ENCODE measurements around the gene MAP3K2. TPM values are rescaled to one million over a fixed set of nuclear protein-coding genes. Genes with fewer than 3 reads are reported as not detected.

The MAP3K2 gene
- total RNA-seq, 1 donor: 41.6 TPM

- H3K4me3 ChIP-seq (ENCODE audit: low read depth, low read length): no peak overlapping the region
- DNase-seq (ENCODE audit: low read depth): no peak
- TF ChIP-seq CTCF (IDR thresholded peaks at IDR 0.05; ENCODE audit: insufficient read depth, low read length): no peak
Measured at GRCh38 chr2:127330753-127331152, 57.0 kb downstream of the MAP3K2 start.

GRCh38 chr2:127326289-127326945, 61.4 kb downstream of the MAP3K2 start:
- DNase-seq (ENCODE audit: low read depth): no peak
- no peak overlapping the region for H3K4me3 ChIP-seq (ENCODE audit: low read depth, low read length)
- TF ChIP-seq CTCF (IDR thresholded peaks at IDR 0.05; ENCODE audit: insufficient read depth, low read length): no peak

- no peak overlapping the region for H3K4me3 ChIP-seq (ENCODE audit: low read depth, low read length)
- peak; percentile 64 for TF ChIP-seq CTCF (IDR thresholded peaks at IDR 0.05; ENCODE audit: insufficient read depth, low read length)
- peak; percentile 80 for DNase-seq (ENCODE audit: low read depth)
Measured at GRCh38 chr2:127324635-127325034, 63.1 kb downstream of the MAP3K2 start.

- H3K4me3 ChIP-seq (ENCODE audit: low read depth, low read length): no peak overlapping the region
- no peak for TF ChIP-seq CTCF (IDR thresholded peaks at IDR 0.05; ENCODE audit: insufficient read depth, low read length)
- no peak for DNase-seq (ENCODE audit: low read depth)
Measured at GRCh38 chr2:127321303-127321702, 66.5 kb downstream of the MAP3K2 start.

- DNase-seq (ENCODE audit: low read depth): no peak
Measured at GRCh38 chr2:127320586-127321275, 67.0 kb downstream of the MAP3K2 start.

GRCh38 chr2:127320067-127320466, 67.7 kb downstream of the MAP3K2 start:
- TF ChIP-seq CTCF (IDR thresholded peaks at IDR 0.05; ENCODE audit: insufficient read depth, low read length): no peak
- no peak for DNase-seq (ENCODE audit: low read depth)
- no peak overlapping the region for H3K4me3 ChIP-seq (ENCODE audit: low read depth, low read length)

More at GRCh38 chr2:127320586-127321275, 67.0 kb downstream of the MAP3K2 start:
- no peak overlapping the region for H3K4me3 ChIP-seq (ENCODE audit: low read depth, low read length)
- no peak for TF ChIP-seq CTCF (IDR thresholded peaks at IDR 0.05; ENCODE audit: insufficient read depth, low read length)

Measured in fibroblast of the aortic adventitia (primary cell).